Lower leg skin (tissue), 3 donors: ENCODE data around the gene EID2.

ENCODE experiments used
- CTCF ChIP-seq, 3 donors: fragments of 450-650 bp; IDR thresholded peaks; one replicate each; pipeline ENCODE4 v1.5.1; 2016; ENCODE audit warnings: antibody characterized with exemption in 3 of 3, mild to moderate bottlenecking in 3 of 3, moderate library complexity in 2 of 3
- POLR2A ChIP-seq, 2 donors: fragments of 450-650 bp; IDR thresholded peaks; one replicate each; pipeline ENCODE4 v1.6.1; 2016 to 2017; ENCODE audit warnings: antibody characterized with exemption in 2 of 2, mild to moderate bottlenecking in 1 of 2, moderate library complexity in 1 of 2

GRCh38 chr19:39497996-39498797, 41.8 kb downstream of the EID2 start:
- TF ChIP-seq CTCF (IDR thresholded peaks at IDR 0.05) (no peak), POLR2A (IDR thresholded peaks at IDR 0.05) (no peak)
